ENCODE data around the gene PROP1. TPM values are rescaled to one million over a fixed set of nuclear protein-coding genes. Genes with fewer than 3 reads are reported as not detected.
"Not testable (repeated sequence)": the region's sequence is repeated elsewhere in the genome, so short reads cannot be mapped to it uniquely, and the experiment has no call there.

The PROP1 gene
- total RNA-seq, 2 experiments from 2014 or later, result not detected

- ChIA-PET POLR2A (no interaction called here), CTCF (no interaction called here)
- no peaks in the 10 kb centered on the region for H3K4me1 Mint-ChIP-seq (ENCODE audit: low read depth)
- no peak overlapping the region for H3K4me3 ChIP-seq (ENCODE audit: low read length)
- ATAC-seq (ENCODE audit: poor library complexity) (no peak), DNase-seq (no peak)
- H3K27ac ChIP-seq (ENCODE audit: low read depth in 1 of 2, low read length in 2 of 2), result no peak overlapping the region
- peaks cover 2% of the 10 kb centered on the region for H3K36me3 ChIP-seq (ENCODE audit: insufficient read depth, low read length)
- TF ChIP-seq CTCF (IDR thresholded peaks at IDR 0.05), result no peak
- no peak overlapping the region for H3K4me3 Mint-ChIP-seq
- H3K9me3 Mint-ChIP-seq, result no peaks in the 10 kb centered on the region
- H3K27me3 ChIP-seq (ENCODE audit: control insufficient read depth in 1 of 2, insufficient read depth in 2 of 2, low read length in 2 of 2), result no peaks in the 10 kb centered on the region
- H3K27ac Mint-ChIP-seq, result no peak overlapping the region
- H3K27me3 Mint-ChIP-seq, result no peaks in the 10 kb centered on the region
- no peaks in the 10 kb centered on the region for H3K4me1 ChIP-seq (ENCODE audit: insufficient read depth, low read length)
- no peaks in the 10 kb centered on the region for H3K9me3 ChIP-seq (ENCODE audit: control insufficient read depth in 1 of 2, insufficient read depth in 1 of 2, low read length in 2 of 2)
- intact Hi-C loops (cut with DNase I, micrococcal nuclease), result loop anchor here in 1 of 2 experiments (10.0 kb wide), 1 partner anchor 1555 kb away; no protein-coding TSS in a partner anchor
- peaks cover 22% of the 10 kb centered on the region for H3K36me3 Mint-ChIP-seq (ENCODE audit: low read depth)
These were observed 36.7 kb downstream of the PROP1 start for GRCh38 chr5:177959315-177959714.

- Mint-ChIP-seq H3K27ac (no peak overlapping the region), H3K36me3 (ENCODE audit: low read depth) (peaks cover 17% of the 10 kb centered on the region), H3K27me3 (no peaks in the 10 kb centered on the region), H3K4me3 (no peak overlapping the region), H3K9me3 (no peaks in the 10 kb centered on the region), H3K4me1 (ENCODE audit: low read depth) (no peaks in the 10 kb centered on the region)
- H3K36me3 ChIP-seq (ENCODE audit: insufficient read depth, low read length), result peaks cover 2% of the 10 kb centered on the region
- H3K4me1 ChIP-seq (ENCODE audit: insufficient read depth, low read length), result no peaks in the 10 kb centered on the region
- intact Hi-C loops (cut with DNase I, micrococcal nuclease), result loop anchor here in 1 of 2 experiments (10.0 kb wide), 1 partner anchor 1556 kb away; no protein-coding TSS in a partner anchor
- no peak for DNase-seq
- no peaks in the 10 kb centered on the region for H3K27me3 ChIP-seq (ENCODE audit: control insufficient read depth in 1 of 2, insufficient read depth in 2 of 2, low read length in 2 of 2)
- no peak overlapping the region for H3K4me3 ChIP-seq (ENCODE audit: low read length)
- ChIA-PET POLR2A (no interaction called here), CTCF (no interaction called here)
- no peaks in the 10 kb centered on the region for H3K9me3 ChIP-seq (ENCODE audit: control insufficient read depth in 1 of 2, insufficient read depth in 1 of 2, low read length in 2 of 2)
- TF ChIP-seq CTCF (IDR thresholded peaks at IDR 0.05), result no peak
- ATAC-seq (ENCODE audit: poor library complexity), result no peak
- no peak overlapping the region for H3K27ac ChIP-seq (ENCODE audit: low read depth in 1 of 2, low read length in 2 of 2)
These were observed 37.3 kb downstream of the PROP1 start for GRCh38 chr5:177958696-177959095.

- no peaks in the 10 kb centered on the region for H3K27me3 Mint-ChIP-seq
- H3K9me3 ChIP-seq (ENCODE audit: control insufficient read depth in 1 of 2, insufficient read depth in 1 of 2, low read length in 2 of 2), result no peaks in the 10 kb centered on the region
- ATAC-seq (ENCODE audit: poor library complexity), result no peak
- H3K27ac Mint-ChIP-seq, result no peak overlapping the region
- no peak overlapping the region for H3K27ac ChIP-seq (ENCODE audit: low read depth in 1 of 2, low read length in 2 of 2)
- intact Hi-C loops (cut with DNase I, micrococcal nuclease), result loop anchor here in 1 of 2 experiments (10.0 kb wide), 1 partner anchor 1558 kb away; no protein-coding TSS in a partner anchor
- no peak for TF ChIP-seq CTCF (IDR thresholded peaks at IDR 0.05)
- H3K4me3 Mint-ChIP-seq, result no peak overlapping the region
- no peaks in the 10 kb centered on the region for H3K27me3 ChIP-seq (ENCODE audit: control insufficient read depth in 1 of 2, insufficient read depth in 2 of 2, low read length in 2 of 2)
- no peaks in the 10 kb centered on the region for H3K9me3 Mint-ChIP-seq
- POLR2A ChIA-PET, result no interaction called here
- no peak overlapping the region for H3K4me3 ChIP-seq (ENCODE audit: low read length)
- DNase-seq, result no peak
- CTCF ChIA-PET, result no interaction called here
- H3K36me3 ChIP-seq (ENCODE audit: insufficient read depth, low read length), result peaks cover 2% of the 10 kb centered on the region
- H3K4me1 Mint-ChIP-seq (ENCODE audit: low read depth), result no peaks in the 10 kb centered on the region
- peaks cover 17% of the 10 kb centered on the region for H3K36me3 Mint-ChIP-seq (ENCODE audit: low read depth)
- no peaks in the 10 kb centered on the region for H3K4me1 ChIP-seq (ENCODE audit: insufficient read depth, low read length)
These were observed 38.8 kb downstream of the PROP1 start for GRCh38 chr5:177957241-177957640.

GRCh38 chr5:177953101-177953500 lies 42.9 kb downstream of the PROP1 start:
- not testable (repeated sequence) for H3K4me3 Mint-ChIP-seq; ATAC-seq (ENCODE audit: poor library complexity)

GRCh38 chr5:177949656-177950055 lies 46.4 kb downstream of the PROP1 start:
- H3K9me3 ChIP-seq (ENCODE audit: control insufficient read depth in 1 of 2, insufficient read depth in 1 of 2, low read length in 2 of 2); H3K4me1 ChIP-seq (ENCODE audit: insufficient read depth, low read length); H3K4me1 Mint-ChIP-seq (ENCODE audit: low read depth); H3K27me3 ChIP-seq (ENCODE audit: control insufficient read depth in 1 of 2, insufficient read depth in 2 of 2, low read length in 2 of 2); H3K27me3 Mint-ChIP-seq; POLR2A ChIA-PET; CTCF ChIA-PET; H3K27ac Mint-ChIP-seq; H3K4me3 ChIP-seq (ENCODE audit: low read length); H3K4me3 Mint-ChIP-seq; ATAC-seq (ENCODE audit: poor library complexity); H3K27ac ChIP-seq (ENCODE audit: low read depth in 1 of 2, low read length in 2 of 2); H3K9me3 Mint-ChIP-seq; H3K36me3 ChIP-seq (ENCODE audit: insufficient read depth, low read length); DNase-seq: not testable (repeated sequence)
- intact Hi-C loops (cut with DNase I, micrococcal nuclease), result loop anchor here in 1 of 2 experiments (10.0 kb wide), 1 partner anchor 1565 kb away; no protein-coding TSS in a partner anchor
- peaks cover 13% of the 10 kb centered on the region for H3K36me3 Mint-ChIP-seq (ENCODE audit: low read depth)

More at GRCh38 chr5:177953101-177953500, 42.9 kb downstream of the PROP1 start:
- H3K36me3 ChIP-seq (ENCODE audit: insufficient read depth, low read length); H3K4me1 ChIP-seq (ENCODE audit: insufficient read depth, low read length); H3K4me1 Mint-ChIP-seq (ENCODE audit: low read depth); DNase-seq; H3K4me3 ChIP-seq (ENCODE audit: low read length); CTCF ChIA-PET; H3K27ac Mint-ChIP-seq; H3K9me3 ChIP-seq (ENCODE audit: control insufficient read depth in 1 of 2, insufficient read depth in 1 of 2, low read length in 2 of 2); H3K27me3 ChIP-seq (ENCODE audit: control insufficient read depth in 1 of 2, insufficient read depth in 2 of 2, low read length in 2 of 2); H3K27ac ChIP-seq (ENCODE audit: low read depth in 1 of 2, low read length in 2 of 2); H3K27me3 Mint-ChIP-seq; H3K9me3 Mint-ChIP-seq: not testable (repeated sequence)
- POLR2A ChIA-PET, result interaction anchor here (0.6 kb wide), 1 partner anchor 219 kb away, joined by 3 read pairs; no protein-coding TSS in a partner anchor
- H3K36me3 Mint-ChIP-seq (ENCODE audit: low read depth), result peaks cover 30% of the 10 kb centered on the region
- intact Hi-C loops (cut with DNase I, micrococcal nuclease), result loop anchor here in 1 of 2 experiments (10.0 kb wide), 1 partner anchor 1562 kb away; no protein-coding TSS in a partner anchor
